ENCODE results near the gene TNFAIP8. TPM values are rescaled to one million over a fixed set of nuclear protein-coding genes. Genes with fewer than 3 reads are reported as not detected.

TNFAIP8 gene
- total RNA-seq, 2 experiments from 2014 or later, result 135 to 141 TPM

- peak; percentile 31 for ATAC-seq
- H3K27me3 Mint-ChIP-seq, result no peaks in the 10 kb centered on the region
- ChIA-PET CTCF (interaction anchor here (0.7 to 5.1 kb wide), 6 partner anchors 11 to 65 kb away, joined by 3 to 42 read pairs (median 9); partner anchors contain the start of gene TNFAIP8), POLR2A (interaction anchor here (1.0 to 14.9 kb wide), 14 partner anchors 8 to 64 kb away, joined by 3 to 163 read pairs (median 6); partner anchors contain the start of gene TNFAIP8)
- no peak for TF ChIP-seq CTCF (IDR thresholded peaks at IDR 0.05)
- peaks cover 94% of the 10 kb centered on the region for H3K4me1 Mint-ChIP-seq (ENCODE audit: low read depth)
- H3K36me3 Mint-ChIP-seq (ENCODE audit: low read depth), result peaks cover 39% of the 10 kb centered on the region
- intact Hi-C loops (cut with micrococcal nuclease), result loop anchor here (1.0 kb wide), 1 partner anchor 8 kb away; no protein-coding TSS in a partner anchor
- DNase-seq, result peak; percentile 49
- H3K4me3 Mint-ChIP-seq, result peak overlapping the region; percentile 66
- H3K27ac Mint-ChIP-seq, result peak overlapping the region; percentile 95
- H3K9me3 Mint-ChIP-seq, result no peaks in the 10 kb centered on the region
Measured at GRCh38 chr5:119333421-119333851, 22.4 kb upstream of the TNFAIP8 start.

- ChIA-PET CTCF (interaction anchor here (0.9 to 5.1 kb wide), 14 partner anchors 9 to 347 kb away, joined by 3 to 42 read pairs (median 6); partner anchors contain the start of genes DTWD2 and TNFAIP8), POLR2A (interaction anchor here (1.1 to 14.9 kb wide), 13 partner anchors 8 to 66 kb away, joined by 3 to 163 read pairs (median 6); partner anchors contain the start of gene TNFAIP8)
- ATAC-seq (no peak), DNase-seq (no peak)
- H3K27ac Mint-ChIP-seq, result peak overlapping the region; percentile 95
- intact Hi-C loops (cut with micrococcal nuclease), result no loop called here
- peak overlapping the region; percentile 66 for H3K4me3 Mint-ChIP-seq
- H3K27me3 Mint-ChIP-seq, result no peaks in the 10 kb centered on the region
- TF ChIP-seq CTCF (IDR thresholded peaks at IDR 0.05), result no peak
- peaks cover 93% of the 10 kb centered on the region for H3K4me1 Mint-ChIP-seq (ENCODE audit: low read depth)
- H3K36me3 Mint-ChIP-seq (ENCODE audit: low read depth), result peaks cover 37% of the 10 kb centered on the region
- H3K9me3 Mint-ChIP-seq, result no peaks in the 10 kb centered on the region
Measured at GRCh38 chr5:119335261-119335677, 20.6 kb upstream of the TNFAIP8 start.

GRCh38 chr5:119336262-119336661 lies 19.6 kb upstream of the TNFAIP8 start:
- ChIA-PET CTCF (interaction anchor here (0.8 to 5.1 kb wide), 15 partner anchors 10 to 74 kb away, joined by 3 to 42 read pairs (median 4); partner anchors contain the start of gene TNFAIP8), POLR2A (interaction anchor here (0.7 to 14.9 kb wide), 12 partner anchors 10 to 73 kb away, joined by 3 to 163 read pairs (median 4); partner anchors contain the start of gene TNFAIP8)
- DNase-seq (no peak), ATAC-seq (no peak)
- intact Hi-C loops (cut with micrococcal nuclease), result no loop called here
- peaks cover 91% of the 10 kb centered on the region for H3K4me1 Mint-ChIP-seq (ENCODE audit: low read depth)
- peak overlapping the region; percentile 66 for H3K4me3 Mint-ChIP-seq
- H3K27me3 Mint-ChIP-seq, result no peaks in the 10 kb centered on the region
- TF ChIP-seq CTCF (IDR thresholded peaks at IDR 0.05), result peak; percentile 8
- H3K27ac Mint-ChIP-seq, result peak overlapping the region; percentile 95
- no peaks in the 10 kb centered on the region for H3K9me3 Mint-ChIP-seq
- peaks cover 37% of the 10 kb centered on the region for H3K36me3 Mint-ChIP-seq (ENCODE audit: low read depth)

GRCh38 chr5:119336845-119337580 lies 18.8 kb upstream of the TNFAIP8 start:
- no peaks in the 10 kb centered on the region for H3K9me3 Mint-ChIP-seq
- ChIA-PET POLR2A (interaction anchor here (0.9 to 14.9 kb wide), 13 partner anchors 9 to 72 kb away, joined by 3 to 163 read pairs (median 5); partner anchors contain the start of gene TNFAIP8), CTCF (interaction anchor here (0.8 to 5.1 kb wide), 17 partner anchors 9 to 74 kb away, joined by 3 to 42 read pairs (median 4); partner anchors contain the start of gene TNFAIP8)
- intact Hi-C loops (cut with micrococcal nuclease), result no loop called here
- DNase-seq (no peak), ATAC-seq (no peak)
- TF ChIP-seq CTCF (IDR thresholded peaks at IDR 0.05), result no peak
- H3K4me3 Mint-ChIP-seq, result peak overlapping the region; percentile 57
- H3K36me3 Mint-ChIP-seq (ENCODE audit: low read depth), result peaks cover 33% of the 10 kb centered on the region
- H3K4me1 Mint-ChIP-seq (ENCODE audit: low read depth), result peaks cover 91% of the 10 kb centered on the region
- peak overlapping the region; percentile 95 for H3K27ac Mint-ChIP-seq
- no peaks in the 10 kb centered on the region for H3K27me3 Mint-ChIP-seq

Data from activated CD8-positive, alpha-beta T cell treated with anti-CD3 and anti-CD28 coated beads for 36 hours (primary cell).